ENCODE results near the gene ACAA1. TPM values are rescaled to one million over a fixed set of nuclear protein-coding genes. Genes with fewer than 3 reads are reported as not detected.

The ACAA1 gene
- total RNA-seq, 2 experiments from 2014 or later: 56.4 to 58.9 TPM

DNA sequence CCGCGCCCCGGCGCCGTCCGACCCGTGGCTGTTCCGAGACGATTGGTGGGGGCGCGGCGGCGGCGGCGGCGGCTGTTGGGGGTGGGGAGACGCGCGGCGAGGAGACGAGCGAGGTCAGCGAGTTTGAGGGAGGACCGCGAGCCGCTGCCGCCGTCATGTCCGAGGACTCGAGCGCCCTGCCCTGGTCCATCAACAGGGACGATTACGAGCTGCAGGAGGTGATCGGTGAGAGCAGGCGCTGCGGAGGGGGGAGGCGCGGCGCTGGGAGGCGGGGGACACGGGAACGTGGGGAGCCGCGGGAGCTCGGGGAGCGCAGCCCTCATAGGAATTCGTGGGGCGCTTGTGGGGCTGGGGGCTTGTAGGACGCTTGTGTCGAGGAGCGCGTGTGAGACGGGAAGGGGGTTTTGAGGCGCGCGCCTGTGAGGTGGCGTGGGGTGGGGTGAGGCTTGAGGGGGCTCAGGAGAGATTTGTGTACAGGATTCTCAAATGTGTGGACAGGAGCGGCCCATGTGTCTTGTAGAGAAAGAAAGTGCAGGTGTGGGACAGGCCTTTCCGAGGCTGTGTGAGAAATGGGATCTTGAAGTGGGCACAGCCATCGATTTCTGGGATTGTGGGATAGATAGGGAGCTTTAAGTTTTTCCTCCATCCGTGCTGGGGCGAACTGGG lies 28.9 kb upstream of the ACAA1 start:
- TF ChIP-seq, protein P1, sequence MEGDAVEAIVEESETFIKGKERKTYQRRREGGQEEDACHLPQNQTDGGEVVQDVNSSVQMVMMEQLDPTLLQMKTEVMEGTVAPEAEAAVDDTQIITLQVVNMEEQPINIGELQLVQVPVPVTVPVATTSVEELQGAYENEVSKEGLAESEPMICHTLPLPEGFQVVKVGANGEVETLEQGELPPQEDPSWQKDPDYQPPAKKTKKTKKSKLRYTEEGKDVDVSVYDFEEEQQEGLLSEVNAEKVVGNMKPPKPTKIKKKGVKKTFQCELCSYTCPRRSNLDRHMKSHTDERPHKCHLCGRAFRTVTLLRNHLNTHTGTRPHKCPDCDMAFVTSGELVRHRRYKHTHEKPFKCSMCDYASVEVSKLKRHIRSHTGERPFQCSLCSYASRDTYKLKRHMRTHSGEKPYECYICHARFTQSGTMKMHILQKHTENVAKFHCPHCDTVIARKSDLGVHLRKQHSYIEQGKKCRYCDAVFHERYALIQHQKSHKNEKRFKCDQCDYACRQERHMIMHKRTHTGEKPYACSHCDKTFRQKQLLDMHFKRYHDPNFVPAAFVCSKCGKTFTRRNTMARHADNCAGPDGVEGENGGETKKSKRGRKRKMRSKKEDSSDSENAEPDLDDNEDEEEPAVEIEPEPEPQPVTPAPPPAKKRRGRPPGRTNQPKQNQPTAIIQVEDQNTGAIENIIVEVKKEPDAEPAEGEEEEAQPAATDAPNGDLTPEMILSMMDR (IDR thresholded peaks at IDR 0.05): no peak
- ChIA-PET POLR2A (interaction anchor here (0.7 to 5.5 kb wide), 22 partner anchors 10 to 1175 kb away, joined by 3 to 208 read pairs (median 4); partner anchors contain the start of genes ACAA1, DLEC1 and MYD88), CTCF (interaction anchor here (0.8 to 3.3 kb wide), 6 partner anchors 27 to 331 kb away, joined by 3 to 13 read pairs (median 3); partner anchors contain the start of genes ACAA1, EXOG, MYD88 and XYLB)
- Mint-ChIP-seq H3K4me1 (ENCODE audit: low read depth) (peaks cover 59% of the 10 kb centered on the region), H3K9me3 (no peaks in the 10 kb centered on the region), H3K36me3 (ENCODE audit: low read depth) (peaks cover 18% of the 10 kb centered on the region), H3K27me3 (no peaks in the 10 kb centered on the region), H3K4me3 (peak overlapping the region; percentile 91), H3K27ac (peak overlapping the region; percentile 99)
- ATAC-seq (ENCODE audit: poor library complexity) (no peak), DNase-seq (peak in 2 of 14 experiments; percentile 10 to 29)
- H3K9me3 ChIP-seq (ENCODE audit: control insufficient read depth in 1 of 2, insufficient read depth in 1 of 2, low read length in 2 of 2): no peaks in the 10 kb centered on the region
- H3K36me3 ChIP-seq (ENCODE audit: insufficient read depth, low read length): no peaks in the 10 kb centered on the region
- H3K27ac ChIP-seq (ENCODE audit: low read depth in 1 of 2, low read length in 2 of 2): peak overlapping the region; percentile 98 to 100
- peak overlapping the region; percentile 80 for H3K4me3 ChIP-seq (ENCODE audit: low read length)
- H3K27me3 ChIP-seq (ENCODE audit: control insufficient read depth in 1 of 2, insufficient read depth in 2 of 2, low read length in 2 of 2): no peaks in the 10 kb centered on the region
- peaks cover 40% of the 10 kb centered on the region for H3K4me1 ChIP-seq (ENCODE audit: insufficient read depth, low read length)
- intact Hi-C loops (cut with DNase I, micrococcal nuclease): loop anchor here (1.0 to 5.0 kb wide), 2 partner anchors 29 to 164 kb away; partner anchors contain the start of gene ACAA1 (in 1 of the 2)

DNA sequence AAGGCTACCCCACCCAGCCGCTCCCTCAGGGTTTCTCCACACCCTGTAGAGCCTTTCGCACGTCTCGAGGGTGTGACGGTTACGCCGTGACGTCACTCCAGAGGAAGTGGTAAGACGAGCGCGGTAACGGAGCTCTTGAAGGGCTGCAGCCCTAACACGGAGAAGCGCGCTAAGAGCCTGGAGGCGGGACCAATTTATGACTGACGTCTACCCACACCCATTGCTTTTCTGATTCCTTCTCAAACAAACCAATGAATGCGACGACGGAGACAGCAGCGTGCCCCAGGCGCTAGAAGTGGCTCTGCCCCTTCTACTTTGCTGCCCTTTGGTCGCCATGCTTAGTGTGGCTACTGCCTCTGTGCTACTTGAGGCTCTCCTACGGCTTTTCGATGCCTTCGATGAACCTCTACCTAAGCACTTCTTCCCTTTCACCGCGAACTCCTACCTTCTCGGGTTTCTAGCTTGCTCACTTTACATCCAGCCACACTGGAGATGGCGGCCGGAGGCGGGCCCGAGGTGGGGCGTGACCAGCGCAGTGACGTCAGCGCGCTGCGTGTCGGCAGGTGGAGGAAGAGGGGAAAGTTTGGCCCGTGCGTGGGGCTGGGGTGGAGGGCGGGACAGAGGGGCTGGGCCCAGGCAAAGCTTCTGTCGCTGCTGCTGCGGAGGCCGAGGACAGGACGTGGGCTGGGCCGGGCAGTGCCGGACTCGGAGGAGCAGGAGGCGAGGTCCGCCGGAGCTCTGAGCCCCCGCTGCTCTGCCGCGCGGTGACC lies 28.2 kb upstream of the ACAA1 start, which contains the start of gene OXSR1:
OXSR1 (plus strand) TSS at position 586 of the 770 bp plus-strand sequence. CDS start 340 bp downstream, outside the sequence.
- Mint-ChIP-seq H3K27me3 (no peaks in the 10 kb centered on the region), H3K4me3 (peak within 1 kb of the TSS; percentile 91), H3K4me1 (ENCODE audit: low read depth) (peaks cover 52% of the 10 kb centered on the region), H3K9me3 (no peaks in the 10 kb centered on the region), H3K36me3 (ENCODE audit: low read depth) (peaks cover 18% of the 10 kb centered on the region), H3K27ac (peak within 1 kb of the TSS; percentile 99)
- Histone ChIP-seq H3K9me3 (ENCODE audit: control insufficient read depth in 1 of 2, insufficient read depth in 1 of 2, low read length in 2 of 2) (no peaks in the 10 kb centered on the region), H3K4me3 (ENCODE audit: low read length) (peak within 1 kb of the TSS; percentile 80), H3K27me3 (ENCODE audit: control insufficient read depth in 1 of 2, insufficient read depth in 2 of 2, low read length in 2 of 2) (no peaks in the 10 kb centered on the region), H3K4me1 (ENCODE audit: insufficient read depth, low read length) (peaks cover 37% of the 10 kb centered on the region), H3K27ac (ENCODE audit: low read depth in 1 of 2, low read length in 2 of 2) (peak within 1 kb of the TSS; percentile 98 to 100), H3K36me3 (ENCODE audit: insufficient read depth, low read length) (no peaks in the 10 kb centered on the region)
- CTCF ChIA-PET: interaction anchor here (0.8 to 3.3 kb wide), 9 partner anchors 11 to 331 kb away, joined by 3 to 13 read pairs (median 3); partner anchors contain the start of genes ACAA1, EXOG, MYD88 and XYLB
- DNase-seq (peak; percentile 91 to 100 (median 95)), ATAC-seq (ENCODE audit: poor library complexity) (peak; percentile 89)
- TF ChIP-seq, protein P1 (IDR thresholded peaks at IDR 0.05): no peak
- POLR2A ChIA-PET: interaction anchor here (0.6 to 5.5 kb wide), 33 partner anchors 8 to 1242 kb away, joined by 3 to 208 read pairs (median 4); partner anchors contain the start of genes ACAA1, ACVR2B, DLEC1 and EPM2AIP1
- intact Hi-C loops (cut with DNase I, micrococcal nuclease): loop anchor here (1.0 to 5.0 kb wide), 3 partner anchors 26 to 163 kb away; partner anchors contain the start of gene ACAA1 (in 1 of the 2)

DNA sequence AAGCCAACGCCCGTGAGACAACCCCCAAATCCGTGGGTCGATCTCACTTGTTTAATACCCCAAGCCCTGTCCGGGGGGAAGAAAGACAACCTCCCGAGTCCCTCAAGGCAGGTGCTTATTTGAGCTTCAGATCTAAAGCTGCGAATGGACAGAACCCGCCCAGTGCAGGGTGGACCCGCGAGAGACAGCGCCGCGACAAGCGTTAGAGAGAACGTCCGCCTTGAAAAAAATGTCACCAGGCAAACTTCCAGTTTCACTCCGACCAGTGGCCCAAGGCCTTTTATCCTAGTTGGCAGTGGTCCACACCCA lies 27.7 kb upstream of the ACAA1 start:
- ChIA-PET POLR2A (interaction anchor here (0.6 to 5.5 kb wide), 22 partner anchors 8 to 1243 kb away, joined by 3 to 208 read pairs (median 4); partner anchors contain the start of genes ACAA1, ACVR2B, DLEC1 and EPM2AIP1), CTCF (interaction anchor here (0.8 to 3.3 kb wide), 6 partner anchors 11 to 332 kb away, joined by 3 to 13 read pairs (median 5); partner anchors contain the start of genes ACAA1 and EXOG)
- Histone ChIP-seq H3K4me1 (ENCODE audit: insufficient read depth, low read length) (peaks cover 34% of the 10 kb centered on the region), H3K4me3 (ENCODE audit: low read length) (peak overlapping the region; percentile 80), H3K36me3 (ENCODE audit: insufficient read depth, low read length) (no peaks in the 10 kb centered on the region), H3K9me3 (ENCODE audit: control insufficient read depth in 1 of 2, insufficient read depth in 1 of 2, low read length in 2 of 2) (no peaks in the 10 kb centered on the region), H3K27ac (ENCODE audit: low read depth in 1 of 2, low read length in 2 of 2) (peak overlapping the region; percentile 98 to 100), H3K27me3 (ENCODE audit: control insufficient read depth in 1 of 2, insufficient read depth in 2 of 2, low read length in 2 of 2) (no peaks in the 10 kb centered on the region)
- DNase-seq (no peak), ATAC-seq (ENCODE audit: poor library complexity) (peak; percentile 22)
- TF ChIP-seq, protein P1 (IDR thresholded peaks at IDR 0.05): no peak
- peaks cover 18% of the 10 kb centered on the region for H3K36me3 Mint-ChIP-seq (ENCODE audit: low read depth)
- H3K27ac Mint-ChIP-seq: peak overlapping the region; percentile 99
- peaks cover 52% of the 10 kb centered on the region for H3K4me1 Mint-ChIP-seq (ENCODE audit: low read depth)
- peak overlapping the region; percentile 91 for H3K4me3 Mint-ChIP-seq
- intact Hi-C loops (cut with DNase I, micrococcal nuclease): loop anchor here in 1 of 2 experiments (1.0 kb wide), 1 partner anchor 25 kb away; no protein-coding TSS in a partner anchor
- no peaks in the 10 kb centered on the region for H3K27me3 Mint-ChIP-seq
- H3K9me3 Mint-ChIP-seq: no peaks in the 10 kb centered on the region
